Fibroblast of villous mesenchyme (primary cell): ENCODE data around the gene MRFAP1L1. TPM values are rescaled to one million over a fixed set of nuclear protein-coding genes. Genes with fewer than 3 reads are reported as not detected.

ENCODE experiments used
- DNase-seq: peaks from one replicate; pipeline ENCODE4 v3.0.0-alpha.2; 2010; ENCODE audit warnings: low read depth
- H3K4me3 ChIP-seq: 2 replicates; pipeline ENCODE4 v1.5.1; 2011; ENCODE audit warnings: low read depth, mild to moderate bottlenecking, low read length
- total RNA-seq: library from RNA; depleted of rRNA; stranded (reverse); fragments of >200 nt; gene quantifications from 2 replicates; pipeline ENCODE4 v1.2.3, GENCODE V29; 2012
- TF ChIP-seq, protein P1 (sequence below): IDR thresholded peaks from 2 replicates; pipeline ENCODE4 v1.5.1; 2012; ENCODE audit warnings: low read depth, mild to moderate bottlenecking, low read length; ENCODE audit not compliant: insufficient read depth

MRFAP1L1 gene
- total RNA-seq, 1 donor = 42.7 TPM

- TF ChIP-seq, protein P1, sequence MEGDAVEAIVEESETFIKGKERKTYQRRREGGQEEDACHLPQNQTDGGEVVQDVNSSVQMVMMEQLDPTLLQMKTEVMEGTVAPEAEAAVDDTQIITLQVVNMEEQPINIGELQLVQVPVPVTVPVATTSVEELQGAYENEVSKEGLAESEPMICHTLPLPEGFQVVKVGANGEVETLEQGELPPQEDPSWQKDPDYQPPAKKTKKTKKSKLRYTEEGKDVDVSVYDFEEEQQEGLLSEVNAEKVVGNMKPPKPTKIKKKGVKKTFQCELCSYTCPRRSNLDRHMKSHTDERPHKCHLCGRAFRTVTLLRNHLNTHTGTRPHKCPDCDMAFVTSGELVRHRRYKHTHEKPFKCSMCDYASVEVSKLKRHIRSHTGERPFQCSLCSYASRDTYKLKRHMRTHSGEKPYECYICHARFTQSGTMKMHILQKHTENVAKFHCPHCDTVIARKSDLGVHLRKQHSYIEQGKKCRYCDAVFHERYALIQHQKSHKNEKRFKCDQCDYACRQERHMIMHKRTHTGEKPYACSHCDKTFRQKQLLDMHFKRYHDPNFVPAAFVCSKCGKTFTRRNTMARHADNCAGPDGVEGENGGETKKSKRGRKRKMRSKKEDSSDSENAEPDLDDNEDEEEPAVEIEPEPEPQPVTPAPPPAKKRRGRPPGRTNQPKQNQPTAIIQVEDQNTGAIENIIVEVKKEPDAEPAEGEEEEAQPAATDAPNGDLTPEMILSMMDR = no peak
- H3K4me3 ChIP-seq = no peak overlapping the region
- no peak for DNase-seq
Observed at GRCh38 chr4:6752486-6752829, 42.8 kb upstream of the MRFAP1L1 start.

- peak; percentile 22 for DNase-seq
- TF ChIP-seq, protein P1 = no peak
- H3K4me3 ChIP-seq = no peak overlapping the region
Observed at GRCh38 chr4:6751611-6752485, 42.2 kb upstream of the MRFAP1L1 start.

- DNase-seq = no peak
- no peak overlapping the region for H3K4me3 ChIP-seq
- TF ChIP-seq, protein P1 = no peak
Observed at GRCh38 chr4:6750286-6751221, 40.9 kb upstream of the MRFAP1L1 start.

- DNase-seq = peak; percentile 37
Observed at GRCh38 chr4:6749340-6750171, 39.9 kb upstream of the MRFAP1L1 start.

DNA sequence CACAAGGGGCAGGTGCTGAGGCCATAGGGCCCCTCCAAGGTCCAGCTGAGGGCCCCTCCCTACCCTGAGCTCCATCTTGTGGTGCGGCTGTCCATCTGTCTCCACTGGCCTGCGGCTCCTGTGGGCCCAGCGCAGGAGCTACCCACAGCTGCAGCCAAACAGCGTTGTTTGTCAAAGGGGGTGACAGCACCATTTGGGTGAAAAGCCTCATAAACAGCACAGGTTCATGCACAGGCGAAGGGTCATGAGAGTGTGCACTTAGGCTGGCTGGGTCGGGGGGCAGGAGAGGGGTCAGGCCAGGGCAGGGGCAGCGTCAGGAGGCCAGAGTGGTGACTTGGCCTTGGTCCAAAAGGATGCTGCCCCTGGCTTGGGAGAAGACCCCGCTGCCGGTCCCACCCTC, 38.6 kb upstream of the MRFAP1L1 start:
- TF ChIP-seq, protein P1 = no peak
- H3K4me3 ChIP-seq = no peak overlapping the region
- no peak for DNase-seq

More at GRCh38 chr4:6749340-6750171, 39.9 kb upstream of the MRFAP1L1 start:
- TF ChIP-seq, protein P1 = no peak
- no peak overlapping the region for H3K4me3 ChIP-seq
